Measurements from ENCODE around the gene LMLN. TPM values are rescaled to one million over a fixed set of nuclear protein-coding genes. Genes with fewer than 3 reads are reported as not detected.
"Not testable (repeated sequence)": the region's sequence is repeated elsewhere in the genome, so short reads cannot be mapped to it uniquely, and the experiment has no call there.

LMLN gene
- polyA plus RNA-seq, 3 donors: 0.41 to 1.3 (median 1.00) TPM

DNA sequence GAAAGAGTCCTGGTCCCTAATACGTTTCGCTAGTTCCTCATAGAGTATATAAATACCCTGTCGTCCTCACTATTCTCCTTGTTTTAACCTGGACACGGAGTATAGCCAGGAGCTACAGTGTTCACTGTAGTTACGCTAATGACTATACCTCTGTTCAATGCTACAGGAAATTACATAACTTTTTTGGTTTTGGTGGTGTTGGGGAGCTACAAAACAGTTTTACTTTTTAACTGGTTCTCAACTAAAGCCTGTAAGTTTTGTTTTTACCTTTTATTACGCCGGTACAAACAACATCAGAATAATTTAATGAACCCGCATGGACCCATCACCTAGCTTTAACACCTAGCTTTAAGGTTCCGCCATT is 1.5 kb downstream of the LMLN start:
- peaks cover 54% of the 10 kb centered on the region for H3K4me1 Mint-ChIP-seq
- 0% methylated on average over 1 of the region's 9 CpGs for WGBS (ENCODE audit: insufficient coverage)

DNA sequence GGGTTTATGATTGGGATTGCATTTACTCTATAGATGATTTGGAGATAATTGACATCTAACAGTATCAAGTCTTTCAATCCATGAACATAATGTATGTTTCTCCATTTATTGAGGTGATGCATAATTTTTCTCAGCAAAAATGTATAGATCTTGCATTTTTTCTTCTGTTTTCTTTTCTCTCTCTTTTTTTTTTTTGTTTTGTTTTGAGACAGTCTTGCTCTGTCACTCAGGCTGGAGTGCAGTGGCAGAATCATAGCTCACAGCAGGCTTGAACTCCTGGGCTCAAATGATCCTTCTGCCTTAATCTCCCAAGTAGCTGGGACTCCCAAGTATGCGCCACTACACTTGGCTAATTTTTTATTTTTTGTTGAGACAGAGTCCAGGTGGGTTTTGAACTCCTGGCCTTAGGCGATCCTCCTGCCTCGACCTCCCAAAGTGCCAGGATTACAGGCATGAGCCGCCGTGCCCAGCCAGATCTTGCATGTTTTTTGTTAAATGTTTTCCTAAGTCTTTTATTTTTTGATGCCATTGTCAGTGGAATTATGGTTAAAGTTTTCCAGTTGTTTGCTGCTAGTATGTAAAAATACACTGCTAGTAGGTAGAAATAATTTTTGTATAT is 3.1 kb downstream of the LMLN start:
- 100% methylated on average over 4 of the region's 5 CpGs for WGBS (ENCODE audit: insufficient coverage)
- Histone ChIP-seq H3K9ac (ENCODE audit: insufficient read depth, low read length, poor library complexity, severe bottlenecking) (no peak overlapping the region), H3K27ac (ENCODE audit: low read depth in 1 of 2, low read length in 2 of 2) (no peak overlapping the region), H3K27me3 (ENCODE audit: control insufficient read depth in 2 of 2, insufficient read depth in 2 of 2, low read length in 2 of 2) (no peaks in the 10 kb centered on the region), H3K4me1 (ENCODE audit: control insufficient read depth in 1 of 2, insufficient read depth in 2 of 2, low read length in 2 of 2) (peaks cover 32% of the 10 kb centered on the region in 2 donors), H3K36me3 (replicated peaks in 1 of 2; ENCODE audit: control insufficient read depth in 1 of 2, insufficient read depth in 2 of 2, low read length in 2 of 2) (no peaks in the 10 kb centered on the region), H3K4me3 (replicated peaks in 1 of 3; ENCODE audit: low read depth in 2 of 3, low read length in 3 of 3) (no peak overlapping the region), H3K79me2 (ENCODE audit: insufficient read depth, low read length) (peaks cover 5% of the 10 kb centered on the region), H2AFZ (ENCODE audit: insufficient read depth, low read depth, low read length, poor library complexity, severe bottlenecking) (no peak overlapping the region), H3K9me3 (replicated peaks in 1 of 2; ENCODE audit: control insufficient read depth in 1 of 2, insufficient read depth in 1 of 2, low read length in 2 of 2) (peaks cover 16 to 18% of the 10 kb centered on the region in 2 donors), H4K20me1 (ENCODE audit: insufficient read depth, low read length) (no peaks in the 10 kb centered on the region), H3K4me2 (replicated peaks; ENCODE audit: extremely low read depth, low read length, poor library complexity, severe bottlenecking) (no peak overlapping the region)
- intact Hi-C loops (cut with micrococcal nuclease): loop anchor here in 1 of 2 donors (10.0 kb wide), 1 partner anchor 122 kb away; no protein-coding TSS in a partner anchor
- H3K36me3 Mint-ChIP-seq: peaks cover 2 to 3% of the 10 kb centered on the region in 2 donors
- peaks cover 38% of the 10 kb centered on the region for H3K4me1 Mint-ChIP-seq
- no peak for DNase-seq
- no peak overlapping the region for H3K27ac Mint-ChIP-seq
- H3K9me3 Mint-ChIP-seq: peaks cover 4 to 24% (median 20%) of the 10 kb centered on the region in 7 donors
- H3K4me3 Mint-ChIP-seq: peak overlapping the region in 1 of 2 donors; percentile 12
- TF ChIP-seq, protein P1, sequence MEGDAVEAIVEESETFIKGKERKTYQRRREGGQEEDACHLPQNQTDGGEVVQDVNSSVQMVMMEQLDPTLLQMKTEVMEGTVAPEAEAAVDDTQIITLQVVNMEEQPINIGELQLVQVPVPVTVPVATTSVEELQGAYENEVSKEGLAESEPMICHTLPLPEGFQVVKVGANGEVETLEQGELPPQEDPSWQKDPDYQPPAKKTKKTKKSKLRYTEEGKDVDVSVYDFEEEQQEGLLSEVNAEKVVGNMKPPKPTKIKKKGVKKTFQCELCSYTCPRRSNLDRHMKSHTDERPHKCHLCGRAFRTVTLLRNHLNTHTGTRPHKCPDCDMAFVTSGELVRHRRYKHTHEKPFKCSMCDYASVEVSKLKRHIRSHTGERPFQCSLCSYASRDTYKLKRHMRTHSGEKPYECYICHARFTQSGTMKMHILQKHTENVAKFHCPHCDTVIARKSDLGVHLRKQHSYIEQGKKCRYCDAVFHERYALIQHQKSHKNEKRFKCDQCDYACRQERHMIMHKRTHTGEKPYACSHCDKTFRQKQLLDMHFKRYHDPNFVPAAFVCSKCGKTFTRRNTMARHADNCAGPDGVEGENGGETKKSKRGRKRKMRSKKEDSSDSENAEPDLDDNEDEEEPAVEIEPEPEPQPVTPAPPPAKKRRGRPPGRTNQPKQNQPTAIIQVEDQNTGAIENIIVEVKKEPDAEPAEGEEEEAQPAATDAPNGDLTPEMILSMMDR (IDR thresholded peaks at IDR 0.05): no peak
- no peaks in the 10 kb centered on the region for H3K27me3 Mint-ChIP-seq (ENCODE audit: low read depth in 3 of 3)

More for the DNA sequence above, 1.5 kb downstream of the LMLN start:
- Mint-ChIP-seq H3K4me3 (no peak overlapping the region), H3K36me3 (peaks cover 1 to 4% of the 10 kb centered on the region in 2 donors), H3K27me3 (ENCODE audit: low read depth in 3 of 3) (no peaks in the 10 kb centered on the region), H3K27ac (peak overlapping the region in 2 of 7 donors; percentile 8 to 31), H3K9me3 (peaks cover 0 to 8% (median 7%) of the 10 kb centered on the region in 7 donors)
- H3K79me2 ChIP-seq (ENCODE audit: insufficient read depth, low read length): peaks cover 5% of the 10 kb centered on the region
- H3K4me2 ChIP-seq (replicated peaks; ENCODE audit: extremely low read depth, low read length, poor library complexity, severe bottlenecking): peak overlapping the region; percentile 96
- no peak overlapping the region for H2AFZ ChIP-seq (ENCODE audit: insufficient read depth, low read depth, low read length, poor library complexity, severe bottlenecking)
- no peaks in the 10 kb centered on the region for H3K27me3 ChIP-seq (ENCODE audit: control insufficient read depth in 2 of 2, insufficient read depth in 2 of 2, low read length in 2 of 2)
- no peak overlapping the region for H3K27ac ChIP-seq (ENCODE audit: low read depth in 1 of 2, low read length in 2 of 2)
- intact Hi-C loops (cut with micrococcal nuclease): loop anchor here in 1 of 2 donors (10.0 kb wide), 1 partner anchor 123 kb away; no protein-coding TSS in a partner anchor
- TF ChIP-seq, protein P1 (IDR thresholded peaks at IDR 0.05): no peak
- no peak overlapping the region for H3K9ac ChIP-seq (ENCODE audit: insufficient read depth, low read length, poor library complexity, severe bottlenecking)
- peaks cover 4% of the 10 kb centered on the region for H4K20me1 ChIP-seq (ENCODE audit: insufficient read depth, low read length)
- H3K4me1 ChIP-seq (ENCODE audit: control insufficient read depth in 1 of 2, insufficient read depth in 2 of 2, low read length in 2 of 2): peaks cover 48% of the 10 kb centered on the region in 2 donors
- DNase-seq: peak in 1 of 3 donors; percentile 10
- peaks cover 3 to 4% of the 10 kb centered on the region in 2 donors for H3K9me3 ChIP-seq (replicated peaks in 1 of 2; ENCODE audit: control insufficient read depth in 1 of 2, insufficient read depth in 1 of 2, low read length in 2 of 2)
- peaks cover 0 to 2% of the 10 kb centered on the region in 2 donors for H3K36me3 ChIP-seq (replicated peaks in 1 of 2; ENCODE audit: control insufficient read depth in 1 of 2, insufficient read depth in 2 of 2, low read length in 2 of 2)
- H3K4me3 ChIP-seq (replicated peaks in 1 of 3; ENCODE audit: low read depth in 2 of 3, low read length in 3 of 3): peak overlapping the region in 2 of 3 experiments; percentile 5 to 98

DNA sequence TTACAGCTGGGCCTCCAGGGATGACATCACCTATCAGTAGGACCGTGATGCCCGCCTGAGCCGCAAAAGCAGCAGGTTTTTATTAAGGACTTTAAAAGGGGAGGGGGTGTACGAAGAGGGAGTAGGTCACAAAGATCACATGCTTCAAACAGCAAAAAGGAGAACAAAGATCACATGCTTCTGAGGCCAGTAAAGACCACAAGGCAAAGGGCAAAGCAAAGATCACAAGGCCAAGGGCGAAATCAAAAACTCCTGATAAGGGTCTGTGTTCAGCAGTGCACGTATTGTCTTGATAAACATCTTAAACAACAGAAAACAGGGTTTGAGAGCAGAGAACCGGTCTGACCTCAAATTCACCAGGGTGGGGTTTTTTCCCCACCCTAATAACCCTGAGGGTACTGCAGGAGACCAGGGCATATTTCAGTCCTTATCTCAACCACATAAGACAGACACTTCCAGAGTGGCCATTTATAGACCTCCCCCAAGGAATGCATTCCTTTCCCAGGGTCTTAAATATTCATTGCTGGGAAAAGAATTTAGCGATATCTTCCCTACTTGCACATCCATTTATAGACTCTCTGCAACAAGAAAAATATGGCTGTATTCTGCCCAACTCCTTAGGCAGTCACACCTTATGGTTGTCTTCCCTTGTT is 7.4 kb downstream of the LMLN start:
- H3K27ac ChIP-seq (ENCODE audit: low read depth in 1 of 2, low read length in 2 of 2); H3K79me2 ChIP-seq (ENCODE audit: insufficient read depth, low read length); H3K9ac ChIP-seq (ENCODE audit: insufficient read depth, low read length, poor library complexity, severe bottlenecking); H3K27me3 Mint-ChIP-seq (ENCODE audit: low read depth in 3 of 3); H2AFZ ChIP-seq (ENCODE audit: insufficient read depth, low read depth, low read length, poor library complexity, severe bottlenecking); H3K4me1 Mint-ChIP-seq; H3K27me3 ChIP-seq (ENCODE audit: control insufficient read depth in 2 of 2, insufficient read depth in 2 of 2, low read length in 2 of 2); H3K36me3 ChIP-seq (replicated peaks in 1 of 2; ENCODE audit: control insufficient read depth in 1 of 2, insufficient read depth in 2 of 2, low read length in 2 of 2); H3K36me3 Mint-ChIP-seq; DNase-seq; H3K4me1 ChIP-seq (ENCODE audit: control insufficient read depth in 1 of 2, insufficient read depth in 2 of 2, low read length in 2 of 2); H3K4me3 Mint-ChIP-seq; H3K4me2 ChIP-seq (replicated peaks; ENCODE audit: extremely low read depth, low read length, poor library complexity, severe bottlenecking); H4K20me1 ChIP-seq (ENCODE audit: insufficient read depth, low read length); H3K4me3 ChIP-seq (replicated peaks in 1 of 3; ENCODE audit: low read depth in 2 of 3, low read length in 3 of 3): not testable (repeated sequence)
- H3K9me3 Mint-ChIP-seq: peaks cover 6 to 37% (median 30%) of the 10 kb centered on the region in 7 donors
- peak overlapping the region in 1 of 7 donors; percentile 42 for H3K27ac Mint-ChIP-seq
- H3K9me3 ChIP-seq (replicated peaks in 1 of 2; ENCODE audit: control insufficient read depth in 1 of 2, insufficient read depth in 1 of 2, low read length in 2 of 2): peaks cover 18 to 22% of the 10 kb centered on the region in 2 donors
- 98% methylated on average over 6 of the region's 8 CpGs for WGBS (ENCODE audit: insufficient coverage)
- intact Hi-C loops (cut with micrococcal nuclease): loop anchor here in 1 of 2 donors (10.0 kb wide), 1 partner anchor 117 kb away; no protein-coding TSS in a partner anchor
